SK-N-DZ (cell line): ENCODE results near the gene SPTLC2.
"Not testable (repeated sequence)": the region's sequence is repeated elsewhere in the genome, so short reads cannot be mapped to it uniquely, and the experiment has no call there.

Experiments used
- DNase-seq: peaks from one replicate; pipeline ENCODE4 v3.0.0-alpha.2; 2015; ENCODE audit warnings: low spot score

The SPTLC2 gene

DNA sequence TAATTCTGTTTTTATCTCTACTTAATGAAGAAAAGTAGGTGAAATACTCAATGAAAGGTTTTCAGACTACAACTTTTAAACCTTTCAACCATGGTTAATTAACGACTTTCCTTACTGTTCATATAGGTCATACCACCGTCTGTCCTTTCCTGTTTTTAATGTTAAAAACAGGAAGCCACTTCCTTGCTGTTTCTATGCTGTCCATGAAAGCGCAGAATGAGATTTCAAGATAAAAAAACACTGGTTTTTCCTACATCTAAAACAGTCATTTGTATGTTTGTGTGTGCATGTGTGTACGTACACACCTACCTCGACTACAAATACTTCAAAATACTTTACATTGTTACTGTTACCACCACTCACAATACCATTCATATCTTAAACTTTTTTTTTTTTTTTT is 27.3 kb downstream of the SPTLC2 start:
- DNase-seq: no peak

DNA sequence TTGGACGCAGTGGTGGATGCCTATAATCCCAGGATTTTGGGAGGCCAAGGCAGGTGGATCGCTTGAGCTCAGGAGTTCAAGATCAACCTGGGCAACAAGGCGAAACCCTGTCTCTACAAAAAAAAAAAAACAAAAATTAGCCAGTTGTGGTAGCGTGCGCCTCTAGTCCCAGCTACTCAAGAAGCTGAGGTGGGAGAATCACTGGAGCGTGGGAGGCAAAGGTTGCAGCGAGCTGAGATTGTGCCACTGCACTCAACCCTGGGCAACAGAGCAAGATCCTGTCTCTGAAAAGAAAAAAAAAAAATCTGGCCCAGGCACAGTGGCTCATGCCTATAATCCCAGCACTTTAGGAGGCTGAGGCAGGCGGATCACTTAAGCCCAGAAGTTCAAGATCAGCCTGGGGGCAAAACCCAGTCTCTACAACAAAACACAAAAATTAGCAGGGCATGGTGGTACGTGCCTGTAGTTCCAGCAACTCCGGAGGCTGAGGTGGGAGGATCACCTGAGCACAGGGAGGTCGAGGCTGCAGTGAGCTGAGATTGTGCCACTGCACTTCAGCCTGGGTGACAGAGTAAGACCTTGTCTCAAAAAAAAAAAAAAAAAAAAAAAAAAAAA is 27.9 kb downstream of the SPTLC2 start:
- not testable (repeated sequence) for DNase-seq

DNA sequence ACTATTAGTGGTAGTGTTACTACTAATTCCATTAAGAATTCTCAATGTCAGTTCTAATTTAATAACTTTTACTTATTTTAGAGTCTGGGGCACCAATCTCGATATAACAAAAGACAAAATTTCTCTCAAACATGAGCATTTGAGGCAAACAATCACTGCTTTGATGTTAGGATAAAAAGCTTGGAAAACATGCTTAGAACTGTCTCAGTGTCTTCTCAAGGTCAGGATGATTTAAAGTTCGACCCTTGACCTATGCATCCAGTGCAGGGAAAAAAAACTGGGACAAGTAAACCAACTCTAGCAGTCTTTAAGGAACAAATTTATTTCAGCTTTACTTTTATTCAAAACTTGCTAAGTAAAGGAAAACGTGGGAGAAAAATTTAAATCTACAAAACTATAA is 31.1 kb downstream of the SPTLC2 start:
- no peak for DNase-seq

DNA sequence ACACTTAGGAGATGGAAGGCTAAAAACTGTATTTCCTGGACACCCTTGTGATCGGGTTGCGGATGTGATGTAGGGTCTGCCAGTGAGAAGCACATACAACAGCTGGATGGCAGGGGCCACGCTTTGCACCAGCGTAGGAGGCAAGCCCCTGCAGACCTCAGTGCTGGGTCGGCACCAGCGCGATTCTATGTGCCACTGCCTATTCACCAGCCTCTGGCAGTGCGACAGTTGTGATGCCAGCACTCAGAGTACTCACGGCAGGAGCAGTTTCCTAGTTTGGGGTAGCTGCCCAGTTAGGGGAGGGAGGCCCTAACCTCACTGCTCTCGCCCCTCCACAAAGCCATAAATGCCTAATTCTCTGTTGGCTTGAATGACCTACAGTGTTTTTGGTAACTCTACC is 31.6 kb downstream of the SPTLC2 start:
- no peak for DNase-seq

DNA sequence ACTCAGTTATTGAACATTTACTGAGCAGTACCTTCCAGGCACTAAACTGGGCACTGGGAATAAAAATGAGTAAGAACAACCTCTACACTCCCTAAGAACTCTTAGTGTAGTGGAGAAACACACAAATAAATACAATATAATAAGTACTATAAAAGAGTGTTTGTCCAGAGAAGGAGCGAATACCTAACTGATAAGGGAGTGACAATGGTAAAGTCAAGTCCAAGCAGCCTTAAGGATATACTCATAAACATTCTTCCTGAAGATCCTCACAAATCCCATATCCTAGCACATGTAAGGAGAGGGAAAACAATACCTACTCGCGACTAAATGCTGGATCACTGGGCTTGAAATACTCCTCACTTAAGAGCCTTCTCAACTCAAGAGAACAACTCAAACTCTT is 32.8 kb downstream of the SPTLC2 start:
- DNase-seq: no peak

DNA sequence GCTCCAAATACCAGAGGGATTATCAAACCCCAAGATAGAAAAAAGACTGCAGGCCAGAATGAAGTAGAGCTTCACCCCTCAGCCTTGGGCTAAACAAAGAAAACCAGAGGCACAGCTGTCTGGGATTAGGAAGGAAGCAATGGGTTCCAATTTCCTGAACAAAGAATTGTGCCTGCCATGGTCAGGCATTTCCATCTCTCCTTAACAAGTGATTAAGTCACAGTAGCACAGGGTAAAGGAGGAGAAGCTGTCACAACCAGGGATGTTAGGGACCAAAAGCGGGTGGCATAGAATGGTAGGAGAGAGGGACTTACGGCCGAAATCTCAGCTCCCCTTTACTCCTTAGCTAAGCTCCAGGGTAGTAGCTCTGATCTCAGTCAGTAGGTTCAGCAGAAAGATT is 33.9 kb downstream of the SPTLC2 start:
- no peak for DNase-seq

DNA sequence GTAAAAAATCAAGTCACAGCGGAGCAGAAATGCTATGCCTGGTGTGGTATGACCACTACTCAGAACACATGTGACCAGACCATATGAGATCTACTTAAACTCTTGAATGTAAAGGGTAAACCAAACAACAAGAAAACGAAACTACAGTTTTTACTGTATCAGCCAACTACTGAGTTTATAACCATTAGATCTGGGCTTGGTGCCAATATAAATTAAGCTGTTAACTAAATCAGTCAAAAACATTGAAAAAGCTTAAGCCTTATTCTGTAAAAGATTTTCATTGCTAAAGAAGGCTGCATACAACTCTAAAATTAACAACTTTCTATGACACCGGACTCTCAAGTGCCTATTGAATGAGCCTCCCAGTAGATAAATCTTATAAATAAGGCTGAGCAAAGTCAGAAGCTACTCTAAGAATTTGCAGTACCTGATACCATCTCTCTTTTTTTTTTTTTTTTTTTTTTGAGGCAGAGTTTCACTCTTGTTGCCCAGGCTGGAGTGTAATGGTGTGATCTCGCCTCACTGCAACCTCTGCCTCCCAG is 35.4 kb downstream of the SPTLC2 start:
- DNase-seq: no peak

DNA sequence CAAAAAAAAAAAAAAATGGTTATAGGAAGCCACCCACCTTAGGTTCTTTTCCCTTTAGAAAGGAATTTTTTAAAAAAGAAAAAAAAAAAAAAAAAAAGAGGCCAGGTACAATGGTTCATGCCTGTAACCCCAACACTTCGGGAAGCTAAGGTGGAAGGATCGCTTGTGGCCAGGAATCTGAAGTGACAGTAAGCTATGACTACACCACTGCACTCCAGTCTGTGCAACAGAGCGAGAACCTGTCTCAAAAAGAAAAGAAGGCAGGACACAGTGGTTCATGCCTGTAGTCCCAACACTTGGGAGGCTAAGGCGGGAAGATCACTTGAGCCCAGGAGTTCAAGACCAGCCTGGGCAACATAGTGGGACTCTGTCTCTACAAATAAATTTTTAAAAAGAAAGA is 36.0 kb downstream of the SPTLC2 start:
- no peak for DNase-seq

DNA sequence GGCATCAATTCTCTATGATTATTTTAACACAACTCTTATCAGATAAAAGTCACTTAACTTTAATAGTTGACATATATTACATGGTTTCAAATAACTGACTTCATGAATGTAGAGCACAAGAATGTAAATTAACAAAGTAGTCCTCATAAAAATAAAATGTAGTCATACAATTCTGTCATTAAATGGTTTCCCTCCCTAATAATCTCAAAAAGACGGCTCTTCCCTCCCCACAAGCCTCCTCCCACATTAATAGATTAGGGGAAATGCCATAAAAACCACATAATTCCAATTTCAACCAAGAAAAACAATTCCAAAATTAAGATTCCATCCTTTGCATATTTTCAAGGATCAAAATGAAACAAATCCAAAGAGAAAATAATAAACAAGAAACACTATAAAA is 36.7 kb downstream of the SPTLC2 start:
- no peak for DNase-seq

DNA sequence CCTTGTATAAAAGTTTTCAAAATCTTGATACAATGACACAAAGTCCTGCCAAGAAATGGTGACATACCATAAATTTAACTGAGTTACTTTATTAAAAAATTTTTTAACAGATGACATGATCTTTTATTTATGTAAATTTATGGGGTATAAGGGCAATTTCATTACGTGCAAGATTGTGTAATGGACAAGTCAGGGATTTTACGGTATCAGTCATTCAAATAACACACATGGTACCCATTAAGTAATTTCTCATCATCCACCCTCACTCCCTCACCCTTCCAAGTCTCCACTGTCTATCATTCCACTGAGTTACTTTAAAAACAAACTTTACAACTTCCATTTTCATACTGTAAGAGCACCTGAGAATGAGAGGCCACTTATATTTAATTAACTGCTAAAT is 37.4 kb downstream of the SPTLC2 start:
- no peak for DNase-seq

DNA sequence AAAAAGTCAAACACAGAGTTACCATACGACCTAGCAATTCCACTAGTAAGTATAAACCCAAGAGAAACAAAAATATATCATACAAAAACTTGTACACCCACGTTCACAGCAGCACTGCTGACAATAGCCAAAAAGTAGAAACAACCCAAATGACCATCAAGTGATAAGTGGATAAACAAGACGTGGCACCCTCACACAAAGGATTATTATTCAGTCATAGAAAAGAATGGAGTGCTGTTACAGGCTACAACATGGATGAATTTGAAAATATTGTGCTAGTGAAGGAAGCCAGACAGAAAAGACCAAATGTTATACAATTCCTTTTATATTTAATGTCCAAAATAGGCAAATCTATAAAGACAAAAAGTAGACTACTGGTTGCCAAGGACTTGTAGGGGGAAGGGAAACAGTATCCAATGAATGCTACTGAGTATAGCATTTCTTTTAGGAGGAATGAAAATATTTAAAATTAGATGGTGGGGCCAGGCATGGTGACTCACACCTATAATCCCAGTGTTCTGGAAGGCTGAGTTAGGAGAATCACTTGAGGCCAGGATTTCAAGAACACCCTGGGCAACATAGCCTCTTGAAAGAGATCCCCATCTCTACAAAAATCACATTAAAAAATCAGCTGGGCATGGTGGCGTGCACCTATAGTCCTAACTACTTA is 41.9 kb downstream of the SPTLC2 start:
- DNase-seq: no peak

DNA sequence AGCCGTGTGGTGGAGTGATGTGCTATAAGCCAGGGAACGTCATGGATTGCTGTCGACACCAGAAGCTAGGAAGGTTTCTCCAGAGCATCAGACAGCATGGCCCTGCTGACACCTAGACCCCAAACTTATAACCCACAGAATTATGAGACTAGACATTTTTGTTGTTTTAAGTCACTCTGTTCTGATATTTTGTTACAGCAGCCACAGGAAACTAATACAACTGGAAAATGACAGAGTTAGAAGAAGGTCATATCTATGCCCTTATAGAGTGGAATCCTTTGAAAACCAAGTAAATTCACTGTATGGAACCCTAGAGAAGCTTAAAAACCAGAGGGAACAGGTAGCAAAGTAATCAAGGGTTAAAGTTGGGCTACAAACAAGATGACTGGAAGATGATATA is 42.5 kb downstream of the SPTLC2 start:
- no peak for DNase-seq

DNA sequence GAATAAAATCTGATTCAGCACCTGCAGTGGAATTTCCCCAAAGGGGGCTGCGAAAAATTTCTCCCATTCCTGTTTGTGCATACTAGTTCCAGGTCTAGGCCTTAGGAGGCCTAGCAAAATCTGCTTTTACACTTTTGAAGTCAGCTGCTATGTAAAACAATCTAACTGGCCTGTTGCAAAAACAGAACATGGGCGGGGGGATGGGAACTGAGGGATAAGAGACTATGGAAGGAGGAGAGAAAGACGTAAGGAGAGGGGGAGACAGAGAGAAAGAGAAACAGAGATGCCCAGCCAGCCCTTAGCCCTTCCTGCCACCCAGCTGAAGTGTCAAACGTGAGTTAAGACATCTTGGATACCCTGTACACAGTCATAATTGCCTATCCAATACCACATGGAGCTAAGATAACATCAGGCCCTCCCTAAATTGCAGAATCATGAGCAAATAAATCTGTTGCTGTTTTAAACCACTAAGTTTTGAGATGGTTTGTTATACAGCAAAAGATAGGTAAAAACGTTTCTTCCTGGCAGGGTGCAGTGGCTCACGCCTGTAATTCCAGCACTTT is 45.6 kb downstream of the SPTLC2 start:
- peak; percentile 17 for DNase-seq

DNA sequence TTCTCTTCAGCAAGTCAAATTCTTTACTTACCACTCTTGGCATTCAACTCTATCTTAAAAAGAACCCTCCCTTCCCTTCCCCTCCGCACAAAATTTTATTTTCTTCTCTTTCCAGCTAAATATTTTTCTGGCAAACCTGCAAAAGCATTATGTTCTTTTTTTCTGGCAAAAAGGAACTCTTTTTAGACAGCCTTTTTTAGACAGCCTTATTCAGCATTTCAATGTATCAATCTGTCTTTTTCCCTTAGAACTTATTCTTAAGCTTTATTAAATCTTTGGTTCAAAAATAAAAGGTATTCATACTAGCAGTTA is 50.5 kb downstream of the SPTLC2 start:
- no peak for DNase-seq

DNA sequence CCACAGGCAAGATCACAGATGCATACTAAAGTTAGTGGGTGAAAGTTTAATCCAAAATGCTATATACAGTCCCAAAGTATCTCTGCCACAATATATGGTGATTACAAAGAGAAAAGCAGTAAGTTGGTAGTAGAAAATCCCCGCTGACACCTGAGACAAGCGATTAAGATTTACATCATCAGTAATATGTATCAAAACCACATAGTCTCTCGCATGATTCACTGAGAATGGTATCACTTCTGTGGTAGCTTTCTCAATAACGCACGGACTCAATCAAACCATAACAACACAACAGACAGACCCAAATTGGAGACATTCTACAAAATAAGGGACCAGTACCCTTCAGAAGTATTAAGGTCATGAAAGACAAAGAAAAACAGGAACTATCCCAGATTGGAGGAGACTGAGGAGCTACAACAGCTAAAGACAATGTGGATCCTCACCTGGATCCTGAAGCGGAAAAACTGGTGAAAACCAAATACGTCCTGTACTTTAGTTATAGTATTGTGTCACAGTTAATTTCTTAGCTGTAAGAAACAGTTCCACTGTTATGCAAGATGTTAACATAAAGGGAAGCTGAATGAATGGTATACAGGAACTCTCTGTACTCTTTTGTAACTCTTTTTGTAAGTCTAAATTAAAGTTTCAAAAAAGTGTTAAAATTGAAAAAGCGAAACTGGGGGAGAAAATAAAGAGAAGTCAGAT is 51.0 kb downstream of the SPTLC2 start:
- no peak for DNase-seq

DNA sequence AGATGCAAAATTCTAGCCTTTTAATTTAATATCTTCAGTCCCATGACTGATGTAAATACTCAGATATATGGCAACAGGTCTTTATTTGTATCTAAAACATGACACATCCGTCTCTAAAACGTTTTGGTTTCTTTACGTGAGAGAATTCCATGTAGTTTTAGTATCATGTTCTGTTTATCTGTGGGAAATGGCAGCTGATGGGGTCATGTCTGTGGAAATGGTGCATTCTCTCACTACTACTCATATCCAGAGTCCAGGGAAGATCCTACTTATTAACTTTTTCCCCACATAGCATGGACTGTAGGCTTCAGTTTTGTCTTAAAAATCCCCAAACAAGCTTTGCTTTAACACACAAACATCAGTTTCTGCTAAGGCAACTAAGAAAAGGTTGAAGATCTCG is 53.8 kb downstream of the SPTLC2 start:
- no peak for DNase-seq

DNA sequence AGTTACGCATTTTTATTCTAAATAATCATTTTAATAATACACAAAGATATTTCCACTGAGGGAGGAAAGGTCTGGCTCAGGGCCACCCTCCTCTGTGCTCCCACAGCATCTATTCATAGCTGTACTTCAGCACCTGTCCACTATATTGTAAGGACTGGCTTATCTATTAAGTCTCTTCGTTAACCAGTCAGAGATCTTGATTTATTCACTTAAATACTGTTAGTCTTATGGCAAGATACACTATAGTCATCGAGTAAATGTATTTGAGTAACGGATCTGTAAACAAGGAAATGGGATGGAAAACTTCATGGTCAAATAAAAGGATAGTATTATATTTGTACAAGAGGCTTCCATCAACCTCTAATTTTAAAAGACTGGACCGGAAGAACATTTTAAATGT is 54.6 kb downstream of the SPTLC2 start:
- no peak for DNase-seq

DNA sequence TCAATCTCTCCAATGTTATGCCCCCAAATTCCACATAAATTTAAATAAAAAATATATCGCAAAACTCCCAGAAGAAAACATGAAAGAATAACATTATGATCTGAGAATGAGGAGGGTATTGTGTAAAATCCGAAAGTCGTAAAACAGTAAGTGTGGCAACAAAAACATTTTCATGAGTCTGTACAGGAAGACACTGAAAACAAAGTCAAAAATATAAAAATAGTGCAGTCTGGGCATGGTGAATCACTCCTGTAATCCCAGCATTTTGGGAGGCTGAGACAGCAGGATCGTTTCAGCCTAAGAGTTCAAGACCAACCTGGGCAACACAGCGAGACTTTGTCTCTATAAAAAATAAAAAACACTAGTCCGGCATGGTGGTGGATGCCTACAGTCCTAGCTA is 57.1 kb downstream of the SPTLC2 start:
- DNase-seq: no peak

DNA sequence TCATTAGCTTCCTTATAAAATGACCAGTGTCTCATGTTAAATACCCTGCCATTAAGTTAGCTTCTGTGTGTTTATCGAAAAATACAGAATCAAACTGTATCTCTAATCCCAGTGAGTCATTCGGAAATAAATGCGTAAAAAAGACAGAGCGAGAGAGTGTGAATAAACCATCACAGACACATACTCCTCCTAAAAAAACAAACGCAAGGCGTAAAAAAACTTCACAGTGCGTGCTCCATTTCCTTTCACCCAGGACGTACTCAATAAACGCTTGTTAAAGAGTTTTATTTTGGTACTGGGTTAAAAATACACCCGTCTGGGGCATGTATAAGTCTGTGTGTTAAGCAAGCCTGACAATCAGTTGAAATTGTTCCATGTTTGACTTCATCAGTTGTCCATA is 59.0 kb downstream of the SPTLC2 start:
- DNase-seq: no peak

DNA sequence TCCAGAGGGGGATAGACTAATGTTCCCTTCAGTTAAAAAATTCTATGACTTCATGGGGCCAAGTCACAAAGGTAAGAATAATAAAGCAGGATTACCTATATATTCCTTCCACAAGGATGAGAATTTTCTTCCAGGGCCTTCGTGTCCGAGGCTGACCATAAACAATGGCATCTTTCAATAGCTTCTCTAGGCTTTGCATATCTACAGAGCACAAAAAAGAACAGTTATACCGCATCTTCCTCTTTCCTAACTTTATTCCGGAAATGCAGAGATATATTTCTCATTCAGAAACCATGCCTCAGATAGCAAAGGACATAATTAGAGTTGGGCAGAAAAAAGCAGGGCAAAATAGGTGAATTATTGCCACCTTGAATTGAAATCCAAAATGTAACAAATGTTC is 59.5 kb downstream of the SPTLC2 start:
- DNase-seq: no peak

DNA sequence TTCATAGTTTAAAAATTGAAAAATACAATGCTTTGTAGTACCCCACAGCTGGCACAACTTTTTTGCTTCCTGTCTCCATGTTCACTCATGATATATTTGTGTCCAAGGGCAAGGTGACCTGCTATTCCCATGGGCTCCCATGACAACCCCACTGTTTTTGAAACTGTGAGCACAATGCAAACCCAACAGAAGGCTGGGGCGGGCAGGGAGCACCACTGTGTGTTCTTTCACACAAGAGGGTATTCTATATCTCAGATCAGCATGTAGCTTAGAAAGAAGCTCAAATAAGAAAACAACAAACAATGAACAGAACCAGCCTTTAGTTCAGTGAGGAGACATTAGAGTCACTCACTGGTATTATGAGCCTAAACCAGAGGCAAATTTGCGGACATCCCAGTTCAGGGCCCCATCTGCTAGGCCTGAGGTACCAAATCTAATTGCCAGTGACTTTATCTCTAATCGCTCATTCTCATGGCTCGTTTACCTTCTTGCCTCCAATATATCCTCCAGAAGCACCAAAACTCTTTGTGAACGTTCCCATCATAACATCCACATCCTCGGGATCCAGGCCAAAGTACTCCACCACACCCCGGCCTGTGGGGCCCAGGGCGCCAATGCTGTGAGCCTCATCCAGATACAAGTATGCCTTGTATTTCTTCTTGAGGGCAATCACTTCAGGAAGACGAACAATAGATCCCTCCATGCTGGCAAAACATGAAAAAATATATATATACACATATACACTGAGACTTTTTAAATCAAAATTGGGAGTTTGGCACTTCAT is 61.4 kb downstream of the SPTLC2 start:
- DNase-seq: peak; percentile 5

DNA sequence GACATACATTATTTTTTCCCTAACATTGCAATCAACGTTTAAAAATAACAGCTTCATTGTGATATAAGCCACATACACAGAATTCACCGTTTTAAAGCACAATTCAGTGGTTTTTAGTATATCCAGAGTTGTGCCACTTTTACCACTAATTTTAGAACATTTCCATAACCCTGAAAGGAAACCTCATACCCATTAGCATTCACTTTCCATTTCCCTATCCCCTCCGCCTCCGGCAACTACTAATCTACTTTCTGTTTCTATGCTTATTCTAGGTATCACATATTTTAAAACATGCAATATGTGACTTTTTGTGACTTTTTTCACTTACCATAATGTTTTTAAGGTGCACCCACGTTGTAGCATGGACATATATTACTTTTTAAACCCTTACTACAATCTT is 62.2 kb downstream of the SPTLC2 start:
- DNase-seq: no peak
